Measurements from ENCODE around the gene SPOCK2.
A peak's percentile ranks its signal among the peaks of the same experiment; 100 is the strongest.
"Not testable (repeated sequence)": the region's sequence is repeated elsewhere in the genome, so short reads cannot be mapped to it uniquely, and the experiment has no call there.

SPOCK2 gene

DNA sequence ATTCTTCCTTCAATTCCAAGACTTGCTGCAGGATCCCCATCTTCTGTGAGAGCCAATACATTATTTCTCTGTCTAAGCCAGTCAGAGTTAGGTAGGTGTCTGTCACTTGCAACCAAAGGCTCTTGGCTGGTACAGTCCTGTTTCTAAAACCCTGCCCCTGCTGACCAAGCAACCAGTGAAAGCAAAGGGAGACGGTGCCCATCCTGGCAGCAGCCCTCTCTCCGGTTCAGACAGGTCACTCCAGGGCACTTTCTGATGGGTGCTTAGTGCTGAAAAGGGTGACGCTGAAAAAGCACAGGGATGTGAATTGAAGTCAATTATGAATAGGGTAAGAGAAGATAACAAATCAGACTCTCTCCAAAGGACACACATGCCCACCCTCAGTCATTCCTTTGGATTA, 37.5 kb downstream of the SPOCK2 start:
- no peak for DNase-seq

DNA sequence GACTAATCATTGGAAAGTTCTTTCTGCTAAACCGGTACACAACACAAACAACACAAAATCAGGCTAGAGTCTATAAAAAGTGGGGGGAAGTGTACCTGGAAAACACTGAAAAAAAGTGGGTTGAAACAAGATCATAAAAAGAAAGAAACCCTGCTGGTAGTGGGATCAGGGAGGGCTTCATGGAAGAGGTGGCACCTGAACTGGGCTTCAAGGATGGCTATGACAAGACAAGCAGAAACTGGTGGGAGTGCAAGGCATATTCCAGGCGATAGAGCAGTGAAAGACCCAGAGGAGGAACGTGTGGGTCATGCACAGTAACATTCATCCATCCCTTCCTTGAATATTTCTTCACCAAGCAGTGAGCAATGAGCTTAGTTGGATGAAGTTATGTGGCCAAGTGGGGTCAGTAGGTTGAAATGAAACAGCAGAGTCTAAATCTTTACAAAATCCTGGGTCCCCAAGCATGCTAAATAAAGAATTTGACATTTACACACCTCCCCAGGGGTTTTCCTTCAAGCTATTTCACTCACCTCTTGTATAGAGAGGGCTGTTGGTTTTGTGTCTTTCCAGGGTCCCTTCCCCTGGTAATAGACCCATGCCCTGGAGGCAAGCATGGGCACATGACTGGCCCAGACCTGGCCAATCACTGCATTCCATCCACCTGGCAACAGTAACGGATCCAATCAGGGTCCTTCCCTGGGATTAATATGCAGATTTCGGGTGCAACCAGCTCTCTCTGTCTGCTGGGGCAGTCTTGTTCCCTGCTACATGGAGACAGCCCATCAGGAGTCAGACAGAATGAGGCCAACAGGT, 38.2 kb downstream of the SPOCK2 start:
- DNase-seq, result no peak

DNA sequence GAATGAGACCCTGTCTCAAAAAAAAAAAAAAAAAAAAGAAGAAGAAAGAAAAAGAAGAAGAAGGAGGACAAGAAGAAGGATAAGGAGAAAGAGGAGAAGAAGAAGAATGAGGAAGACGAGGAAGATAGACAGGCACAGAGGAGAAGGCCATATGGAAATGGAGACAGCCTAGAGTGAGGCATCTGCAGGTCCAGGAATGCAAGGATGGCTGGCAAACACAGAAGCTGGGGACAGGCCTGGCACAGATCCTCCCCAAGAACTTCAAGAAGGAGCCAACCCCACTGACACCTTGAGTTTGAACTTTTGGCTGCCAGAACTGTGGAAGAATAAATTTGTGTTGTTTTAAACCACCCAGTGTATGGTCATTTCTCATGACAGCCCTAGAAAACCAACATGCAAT, 38.9 kb downstream of the SPOCK2 start:
- DNase-seq, result no peak

DNA sequence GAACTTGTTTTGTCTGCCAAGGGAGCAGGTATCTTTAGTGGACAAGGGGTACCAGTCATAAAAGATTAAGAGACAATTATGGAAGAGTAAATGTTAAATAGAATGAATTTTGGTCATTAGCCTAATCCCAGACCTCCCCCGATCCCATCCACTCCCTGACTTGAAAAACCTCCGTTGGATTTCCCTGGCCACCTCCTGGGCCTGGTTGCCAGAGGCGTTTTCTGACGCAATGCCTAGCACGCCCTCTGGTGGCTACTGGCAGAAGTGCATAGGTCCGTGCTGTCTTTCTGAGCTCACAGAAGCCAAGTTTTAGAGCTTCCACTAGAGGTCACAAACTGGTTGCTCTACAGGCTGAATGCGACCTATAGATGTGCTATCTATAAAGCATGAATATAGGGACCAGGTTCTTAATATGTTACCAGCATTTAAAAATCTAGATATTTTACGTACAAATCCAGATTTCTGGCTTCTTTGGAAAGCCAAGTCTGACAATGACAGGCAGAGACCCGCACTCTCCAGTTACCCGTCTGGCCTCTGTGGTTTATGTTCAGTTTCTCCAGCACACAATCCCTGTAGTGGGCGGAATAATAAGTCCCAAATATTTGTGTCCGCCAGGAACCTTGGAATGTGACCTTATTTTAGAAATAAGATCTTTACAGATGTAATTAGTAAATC, 39.8 kb downstream of the SPOCK2 start:
- peak; percentile 89 for DNase-seq

DNA sequence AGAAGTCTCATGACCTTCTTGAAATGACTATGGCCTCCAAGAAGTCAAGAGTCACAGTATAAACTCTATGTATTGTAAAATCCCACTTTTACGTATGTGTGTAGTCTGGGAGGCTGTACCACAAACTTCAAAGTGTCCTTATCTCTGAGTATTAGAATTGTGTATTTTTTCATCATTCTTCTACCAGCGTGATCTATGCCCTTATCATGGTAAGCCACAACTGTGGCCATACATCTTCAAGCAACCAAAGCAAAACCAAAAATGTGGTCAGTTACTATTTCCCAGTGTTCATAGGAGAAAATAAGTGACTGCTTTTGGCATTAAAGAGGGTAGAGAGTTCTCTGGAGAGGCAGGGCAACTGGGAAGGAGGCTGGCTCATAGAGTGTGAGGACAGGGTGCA, 42.8 kb downstream of the SPOCK2 start:
- no peak for DNase-seq

DNA sequence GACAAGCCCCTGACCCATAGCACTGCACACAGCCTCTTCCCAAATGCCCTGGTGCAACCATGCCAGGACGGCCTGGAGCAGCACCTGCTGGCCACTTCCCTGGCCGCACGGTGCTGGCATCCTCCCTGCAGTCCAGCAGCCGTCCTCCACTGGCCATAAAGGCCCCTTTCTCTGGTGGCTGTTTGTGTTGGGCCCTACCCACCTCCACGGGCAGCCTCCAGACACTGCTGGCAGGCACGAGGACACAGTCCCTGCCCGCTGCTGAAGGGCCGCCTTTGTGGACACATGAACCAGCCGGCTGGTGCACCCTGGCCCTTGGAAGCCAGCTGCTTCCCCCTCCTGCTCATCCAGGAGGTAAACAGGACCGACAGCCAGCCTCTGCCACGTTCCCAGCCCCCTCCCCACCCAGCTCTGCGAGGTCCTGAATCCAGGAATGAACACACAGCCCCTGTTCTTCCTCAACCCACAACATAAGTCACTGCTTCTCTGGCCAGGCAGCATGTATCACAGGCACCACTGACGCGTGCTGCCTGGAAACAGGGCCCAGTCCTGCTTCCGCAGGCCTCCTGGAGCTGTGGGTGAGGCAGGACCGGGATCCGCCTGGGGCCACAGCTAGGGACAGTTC, 43.8 kb downstream of the SPOCK2 start:
- peak; percentile 19 for DNase-seq

DNA sequence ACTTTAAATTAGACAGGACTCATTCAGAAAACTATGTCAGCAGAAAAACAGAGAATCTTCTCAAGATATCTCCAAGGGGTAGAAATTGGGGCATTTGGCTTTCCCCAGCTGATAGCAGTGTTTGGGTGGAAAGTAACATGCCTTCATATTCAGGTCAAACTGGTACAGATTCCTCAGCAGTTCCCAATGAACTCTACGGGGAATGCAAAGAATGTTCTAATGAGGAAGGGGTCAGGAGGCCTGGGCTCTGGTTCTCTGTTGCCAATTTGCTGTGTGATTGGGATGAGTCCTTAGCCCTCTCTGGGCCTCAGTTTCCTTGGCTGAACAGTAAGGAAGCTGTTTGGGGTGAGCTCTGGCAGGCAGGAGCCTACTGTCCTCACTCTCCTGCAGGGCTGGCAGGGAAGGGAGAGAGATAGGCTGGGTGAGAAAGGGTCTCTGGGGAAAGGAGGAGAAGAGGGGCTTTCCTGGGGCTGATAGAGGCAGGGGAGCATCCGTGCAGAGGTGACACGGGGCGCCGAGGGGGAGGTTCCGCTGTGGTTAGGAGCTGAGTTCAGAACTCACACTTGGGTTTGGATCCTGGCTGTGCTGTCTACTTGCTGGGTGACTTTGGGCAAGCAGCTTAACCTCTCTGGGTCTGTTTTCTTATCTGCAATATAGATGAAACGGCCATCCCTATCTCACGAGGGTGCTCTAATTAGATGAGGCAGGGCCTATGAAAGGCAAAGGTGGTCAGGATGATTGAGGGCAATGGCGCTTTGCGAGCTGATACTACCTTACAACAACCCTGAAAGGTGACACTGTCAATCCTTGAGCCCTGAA, 45.1 kb downstream of the SPOCK2 start:
- no peak for DNase-seq

DNA sequence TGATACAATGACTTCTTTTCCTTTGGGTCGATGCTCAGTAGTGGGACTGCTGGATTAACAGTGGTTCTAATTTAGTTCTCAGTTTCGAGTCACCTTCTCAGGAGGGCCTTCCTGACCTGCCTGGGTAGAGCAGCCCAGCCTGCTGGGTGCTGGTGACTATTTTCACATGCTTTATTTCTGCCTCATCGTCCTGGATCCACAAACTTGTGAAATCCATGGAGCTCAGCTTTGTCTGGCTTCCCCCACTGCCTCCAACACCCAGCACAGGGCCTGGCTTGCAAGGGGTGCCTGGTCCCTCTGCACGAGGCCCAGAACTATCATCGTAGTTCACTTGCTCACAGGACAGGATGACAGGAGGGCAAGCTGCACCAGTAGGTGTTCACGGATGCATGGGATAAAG, 46.9 kb downstream of the SPOCK2 start:
- DNase-seq, result no peak

DNA sequence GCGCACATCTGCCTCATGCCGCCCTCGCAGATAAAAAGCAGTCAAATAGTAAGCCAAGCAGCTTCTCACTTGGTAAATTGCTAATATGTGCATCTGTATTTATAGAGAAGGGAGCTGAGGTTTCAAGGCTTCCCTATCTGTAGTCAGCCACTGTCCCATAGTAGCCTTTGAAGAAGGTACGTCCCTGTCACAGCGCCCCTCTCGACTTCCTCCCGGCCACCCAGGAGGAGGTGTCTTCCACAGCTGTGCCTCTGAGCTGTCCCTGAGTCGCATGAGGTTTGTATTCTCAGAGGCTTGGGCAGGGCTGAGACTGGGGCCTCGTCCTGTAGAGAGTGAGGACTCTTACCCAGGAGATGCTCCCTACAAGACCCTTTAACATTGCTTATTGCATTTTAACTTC, 49.0 kb downstream of the SPOCK2 start:
- no peak for DNase-seq

DNA sequence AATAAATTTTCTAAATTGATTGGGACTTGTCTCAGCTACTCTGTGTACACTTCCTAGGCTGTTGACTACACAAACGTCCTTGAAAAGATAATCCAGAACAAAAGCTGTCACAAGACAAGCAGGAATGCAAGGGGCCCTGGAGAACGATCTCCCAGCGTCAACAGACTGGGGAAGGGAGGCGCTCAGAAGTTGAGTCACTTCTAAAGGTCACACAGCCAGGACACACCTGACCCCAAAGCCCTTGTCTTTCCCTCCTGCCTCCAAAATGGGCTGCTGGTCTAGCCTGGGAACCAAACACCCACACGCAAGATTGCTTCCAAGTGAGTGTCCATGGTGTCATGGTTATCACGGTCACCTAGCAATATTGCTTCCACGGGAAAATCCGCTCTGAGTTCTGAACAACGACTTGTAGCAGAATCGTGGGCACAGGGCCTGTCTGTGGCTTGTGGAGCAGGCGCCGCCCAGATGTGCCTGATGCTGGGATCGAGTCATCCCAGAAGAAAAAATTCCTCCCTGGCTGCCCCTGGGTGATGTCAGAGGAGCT, 49.8 kb downstream of the SPOCK2 start:
- peak; percentile 28 for DNase-seq

DNA sequence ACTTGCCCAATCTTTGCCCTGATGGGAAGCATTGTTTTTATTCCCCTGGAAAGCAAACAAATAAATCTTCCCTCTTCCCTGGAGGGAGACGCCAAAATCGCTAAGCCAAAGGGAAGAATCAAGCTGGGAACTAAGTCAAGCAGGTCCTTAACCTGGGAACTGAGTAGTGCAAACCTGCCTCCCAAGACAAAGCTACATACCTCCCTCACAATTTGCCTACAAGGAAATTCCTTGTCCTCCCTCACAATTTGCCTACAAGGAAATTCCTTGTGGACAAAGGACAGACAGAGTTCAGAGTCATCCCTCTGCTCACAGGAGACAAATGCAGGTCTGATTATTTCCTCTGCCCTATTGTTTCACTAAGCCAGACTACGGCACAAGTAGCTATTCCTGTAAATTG, 50.5 kb downstream of the SPOCK2 start:
- DNase-seq, result no peak

DNA sequence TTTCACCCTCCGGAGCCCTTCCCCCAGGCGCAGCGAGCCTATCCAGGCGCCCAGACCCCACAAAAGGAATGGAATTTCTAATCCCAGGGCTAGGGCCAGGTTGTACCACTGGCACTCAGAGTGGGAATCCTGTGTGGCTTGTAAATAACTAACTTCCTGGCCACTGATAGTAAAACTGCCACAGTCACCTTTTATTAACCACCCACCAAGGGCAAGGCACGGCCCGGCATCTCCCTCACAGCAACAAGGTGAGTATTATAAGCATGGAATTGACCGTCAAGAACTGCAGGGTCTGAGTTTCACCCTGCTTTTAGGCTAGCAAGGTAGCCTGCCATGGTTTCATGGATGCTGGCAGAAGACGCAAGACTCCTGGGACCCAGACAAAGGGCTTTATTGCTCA, 51.1 kb downstream of the SPOCK2 start:
- DNase-seq, result no peak

DNA sequence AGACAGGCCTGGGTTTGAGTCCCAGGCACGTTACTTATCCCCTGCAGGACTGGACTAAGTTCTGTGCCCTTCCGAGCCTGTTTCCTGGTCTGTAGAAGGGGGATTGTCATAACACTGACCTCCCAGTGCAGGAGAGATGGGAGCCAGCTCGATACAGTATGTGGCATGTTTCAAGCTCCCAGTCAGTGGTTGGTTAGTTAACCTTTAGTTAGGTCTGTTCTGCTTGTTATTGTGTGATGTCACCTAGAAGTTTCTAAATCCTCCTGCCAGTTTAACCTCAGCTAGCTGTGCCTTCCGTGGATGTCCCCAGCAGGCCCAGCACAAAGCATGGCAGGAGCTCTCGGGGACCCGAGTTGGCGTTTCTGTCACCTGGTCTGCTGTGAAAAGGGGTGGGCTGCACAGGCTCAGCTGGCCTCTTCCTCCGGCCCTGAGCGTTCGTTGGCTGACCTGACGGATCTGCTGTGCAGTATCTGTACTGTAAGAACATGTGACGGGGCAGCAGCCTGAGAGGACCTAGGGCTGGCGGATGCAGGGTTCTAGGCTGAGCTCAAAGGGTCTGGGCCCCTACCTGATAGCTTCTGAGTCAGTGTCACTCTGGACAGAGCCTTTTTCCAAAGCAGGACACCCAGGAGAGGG, 53.0 kb downstream of the SPOCK2 start:
- DNase-seq, result no peak

DNA sequence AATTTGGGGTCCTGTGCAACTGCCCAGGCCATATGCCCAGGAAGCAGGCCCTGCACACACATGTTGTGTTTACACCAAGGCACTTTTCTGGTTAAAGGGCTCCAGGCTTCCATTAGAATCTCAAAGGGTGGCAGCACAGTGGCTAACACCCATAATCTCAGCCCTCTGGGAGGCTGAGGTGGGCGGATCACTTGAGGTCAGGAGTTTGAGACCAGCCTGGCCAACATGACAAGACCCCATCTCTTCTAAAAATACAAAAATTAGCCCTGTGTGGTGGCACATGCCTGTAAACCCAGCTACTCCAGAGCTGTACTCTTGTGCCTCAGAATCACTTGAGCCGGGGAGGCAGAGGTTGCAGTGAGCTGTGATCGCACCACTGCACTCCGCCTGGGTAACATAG, 53.6 kb downstream of the SPOCK2 start:
- no peak for DNase-seq

DNA sequence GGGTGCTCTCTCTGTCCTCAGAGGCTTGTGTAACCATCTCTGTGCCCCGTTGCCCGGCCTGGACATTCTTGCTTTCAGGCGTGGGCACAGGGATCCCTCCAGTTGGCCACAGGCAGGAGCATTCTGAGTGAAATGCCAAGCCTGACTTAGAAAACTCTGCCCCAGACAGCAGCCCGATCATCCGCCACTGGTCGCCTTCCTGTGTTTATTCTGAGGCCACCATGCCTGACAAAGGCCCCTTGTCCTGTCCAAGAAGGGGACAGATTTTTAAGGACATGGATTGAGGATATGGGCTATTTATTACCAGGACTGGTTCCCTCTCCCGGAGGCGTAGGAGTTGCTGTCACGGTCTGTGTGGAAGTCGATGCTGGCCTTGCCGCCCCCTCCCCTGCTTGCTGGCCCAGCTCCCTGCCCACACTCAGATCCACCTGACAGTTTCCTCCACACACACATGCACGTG, 54.3 kb downstream of the SPOCK2 start:
- no peak for DNase-seq

DNA sequence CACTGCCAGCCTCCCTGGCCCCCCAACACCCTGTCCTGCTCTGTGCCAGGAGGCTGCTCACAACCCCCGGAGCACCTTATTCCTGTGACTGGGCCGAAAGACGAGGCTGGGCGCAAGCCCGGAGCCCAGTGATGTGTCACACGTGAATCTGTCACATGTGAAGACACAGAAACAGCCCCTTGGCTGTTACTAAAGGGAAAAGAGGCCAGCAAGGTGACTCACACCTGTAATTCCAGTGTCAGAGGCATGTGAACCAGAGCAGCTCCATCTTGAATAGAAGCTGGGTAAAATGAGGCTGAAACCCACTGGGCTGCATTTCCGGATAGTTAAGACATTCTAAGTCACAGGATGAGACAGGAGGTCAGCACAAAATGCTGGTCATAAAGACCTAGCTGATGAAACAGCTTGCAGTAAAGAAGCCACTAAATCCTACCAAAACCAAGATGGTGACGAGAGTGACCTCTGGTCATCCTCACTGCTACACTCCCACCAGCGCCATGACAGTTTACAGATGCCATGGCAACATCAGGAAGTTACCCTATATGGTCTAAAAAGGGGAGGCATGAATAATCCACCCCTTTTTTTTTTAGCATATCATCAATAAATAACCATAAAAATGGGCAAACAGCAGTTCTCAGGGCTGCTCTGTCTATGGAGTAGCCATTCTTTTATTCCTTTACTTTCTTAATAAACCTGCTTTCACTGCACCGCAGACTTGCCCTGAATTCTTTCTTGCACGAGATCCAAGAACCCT, 55.8 kb downstream of the SPOCK2 start:
- DNase-seq, result not testable (repeated sequence)

DNA sequence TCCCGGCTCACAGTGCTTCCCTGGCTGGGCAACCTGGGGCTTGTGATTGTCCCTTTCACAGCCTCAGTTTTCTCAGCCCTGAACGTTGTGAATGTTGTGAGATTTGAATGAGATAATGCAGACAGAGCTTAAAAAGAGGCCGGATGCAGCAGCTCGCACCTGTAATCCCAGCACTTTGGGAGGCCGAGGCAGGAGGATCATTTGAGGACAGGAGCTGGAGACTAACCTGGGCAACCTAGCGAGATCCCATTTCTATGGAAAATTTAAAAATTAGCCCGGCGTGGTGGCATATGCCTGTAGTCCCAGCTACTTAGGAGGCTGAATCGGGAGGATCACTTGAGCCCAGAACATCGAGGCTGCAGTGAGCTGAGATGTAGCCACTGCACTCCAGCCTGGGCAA, 56.6 kb downstream of the SPOCK2 start:
- no peak for DNase-seq

DNA sequence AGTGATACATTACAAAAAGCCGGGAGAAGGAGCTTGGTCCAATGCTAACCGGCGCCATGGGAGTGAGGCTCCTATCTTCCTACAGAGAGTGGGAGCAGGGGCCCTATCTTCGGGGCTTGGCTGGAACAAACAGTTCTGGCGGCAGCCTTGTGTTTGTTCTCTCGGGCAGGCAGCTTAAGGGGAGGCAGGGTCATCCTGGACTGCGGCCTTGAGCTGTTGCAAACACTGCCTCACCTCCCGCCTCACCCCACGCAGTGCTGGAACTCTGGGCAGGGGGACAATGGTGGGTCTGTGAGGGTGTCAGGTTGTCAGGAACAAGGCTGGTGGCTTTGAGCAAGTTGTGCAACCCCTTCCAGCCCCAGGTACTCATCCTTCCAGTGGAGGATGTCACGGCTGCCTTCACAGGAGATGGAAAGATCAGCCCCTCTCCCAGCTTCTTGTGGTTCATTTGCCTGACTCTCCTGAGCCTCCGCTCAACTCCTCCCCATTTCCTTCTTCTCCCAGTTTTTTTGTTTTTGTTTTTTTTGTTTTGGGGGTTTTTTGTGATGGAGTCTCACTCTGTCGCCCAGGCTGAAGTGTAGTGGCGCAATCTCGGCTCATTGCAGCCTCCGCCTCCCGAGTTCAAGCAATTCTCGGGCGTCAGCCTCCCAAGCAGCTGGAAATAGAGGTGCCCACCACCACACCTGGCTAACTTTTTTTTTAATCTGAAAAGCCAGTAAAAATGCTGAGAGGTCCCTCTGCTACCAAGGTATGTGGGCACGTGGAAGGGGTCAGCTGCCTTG, 57.4 kb downstream of the SPOCK2 start:
- DNase-seq, result no peak

DNA sequence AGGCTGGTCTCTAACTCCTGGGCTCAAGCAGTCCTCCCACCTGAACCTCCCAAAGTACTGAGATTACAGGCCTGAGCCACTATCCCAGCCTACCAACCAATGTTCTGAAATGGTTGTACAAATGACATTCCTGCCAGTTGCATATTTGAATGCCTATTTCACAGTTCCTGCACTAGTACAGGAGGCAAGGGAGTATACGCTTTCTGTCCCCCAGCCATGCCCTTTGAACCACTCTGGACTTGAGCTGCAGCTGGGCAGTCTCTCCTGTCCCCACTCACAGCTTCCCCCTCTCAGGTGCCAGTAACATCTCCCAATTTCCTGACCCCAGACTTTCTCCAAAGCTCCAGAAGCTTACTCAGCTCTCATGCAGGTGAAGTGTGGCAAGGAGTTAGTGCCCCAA, 58.9 kb downstream of the SPOCK2 start:
- DNase-seq, result no peak

DNA sequence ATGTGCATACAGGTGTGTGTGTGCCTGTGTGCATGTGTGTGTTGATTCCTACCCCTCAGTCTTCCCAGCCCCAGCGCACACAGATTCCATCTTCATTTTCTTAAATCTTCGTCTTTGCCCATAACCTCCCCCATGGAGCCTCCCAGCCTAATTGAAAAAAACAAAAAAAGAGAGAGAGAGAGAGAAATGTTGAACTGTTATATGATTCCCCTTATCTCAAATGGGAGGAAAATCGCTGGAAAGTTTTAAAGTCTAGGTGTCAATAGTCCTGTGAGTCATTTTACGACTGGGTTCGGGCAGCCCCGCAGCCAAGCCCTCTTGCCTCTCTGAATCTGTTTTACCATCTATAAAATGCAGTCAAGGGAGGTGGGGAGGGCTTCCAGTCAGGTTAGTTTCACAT, 60.9 kb downstream of the SPOCK2 start:
- peak; percentile 17 for DNase-seq
